Right kidney (tissue), 1 donor: ENCODE data around the gene ARL6IP6.

Experiments used
- DNase-seq: peaks from one replicate; pipeline ENCODE4 v3.0.0-alpha.2; 2016

The ARL6IP6 gene

DNA sequence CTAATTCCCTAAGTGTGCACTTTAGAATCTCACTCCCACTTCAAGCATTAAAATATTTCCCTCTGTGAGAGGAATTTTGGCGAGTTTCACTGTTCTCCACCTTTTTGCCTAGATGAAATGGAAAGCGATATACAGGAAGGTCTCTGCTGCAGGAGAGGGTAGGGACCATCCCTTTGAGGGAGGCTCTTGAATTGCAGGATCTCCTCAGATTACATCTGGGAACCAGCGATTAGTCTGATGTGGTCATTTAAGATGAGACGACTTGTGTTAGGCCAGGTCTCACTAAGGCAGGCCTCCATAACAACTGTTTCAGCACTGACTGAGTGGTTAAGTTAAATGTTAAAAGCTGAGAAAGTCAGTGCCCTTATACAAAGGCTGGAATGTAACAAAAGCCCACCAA is 74.6 kb downstream of the ARL6IP6 start:
- no peak for DNase-seq

DNA sequence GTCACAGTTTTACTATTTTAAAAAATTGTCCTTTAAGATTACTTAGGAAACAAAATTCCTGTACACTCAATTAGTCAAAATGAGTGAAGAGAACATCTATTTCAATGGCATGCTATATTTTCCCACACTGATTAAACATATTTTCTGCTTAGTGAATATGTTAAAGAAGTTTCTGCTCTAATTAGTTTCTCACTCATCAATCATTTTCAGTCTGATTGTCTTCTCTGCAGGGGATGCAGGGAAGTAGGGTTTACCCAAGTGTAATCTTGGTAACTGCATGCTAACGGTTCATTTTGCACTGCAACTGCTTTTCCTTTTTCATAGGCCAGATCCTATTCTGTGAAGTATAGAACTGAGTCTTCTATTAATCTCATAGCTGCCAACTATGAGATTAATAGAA is 78.5 kb downstream of the ARL6IP6 start:
- no peak for DNase-seq

- DNase-seq = no peak
Observed at GRCh38 chr2:152804687-152805408, 86.4 kb downstream of the ARL6IP6 start.

DNA sequence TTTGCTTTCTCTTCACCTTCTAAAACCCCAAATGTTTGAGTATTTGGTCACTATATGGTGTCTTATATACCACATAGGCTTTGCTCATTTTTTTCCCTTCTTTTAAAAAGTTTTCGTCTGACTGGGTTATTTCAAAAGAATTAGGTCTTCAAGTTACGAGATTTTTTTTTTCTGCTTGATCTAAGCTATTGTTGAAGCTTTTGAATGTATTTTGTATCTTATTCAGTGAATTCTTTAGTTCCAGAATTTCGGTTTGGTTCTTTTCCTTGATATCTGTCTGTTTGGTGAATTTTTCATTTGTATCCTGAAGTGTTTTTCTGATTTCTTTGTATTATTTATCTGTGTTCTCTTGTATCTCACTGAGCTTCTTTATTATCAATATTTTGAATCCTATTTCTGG is 93.5 kb downstream of the ARL6IP6 start:
- no peak for DNase-seq
